ENCODE results near the gene BACH2.

The BACH2 gene

GRCh38 chr6:90249034-90249433 is 47.6 kb downstream of the BACH2 start:
- Histone ChIP-seq H3K9ac (ENCODE audit: low read length in 5 of 5) (no peak overlapping the region), H3K4me1 (ENCODE audit: control insufficient read depth in 5 of 5, insufficient read depth in 5 of 5, low read length in 5 of 5) (no peaks in the 10 kb centered on the region), H3K36me3 (ENCODE audit: control insufficient read depth in 5 of 5, insufficient read depth in 5 of 5, low read length in 5 of 5) (no peaks in the 10 kb centered on the region), H3K9me3 (ENCODE audit: control insufficient read depth in 5 of 5, low read length in 5 of 5) (no peaks in the 10 kb centered on the region), H3K4me3 (ENCODE audit: low read depth in 1 of 5, low read length in 5 of 5) (no peak overlapping the region), H3K27ac (ENCODE audit: low read depth, low read length) (no peak overlapping the region), H3K27me3 (ENCODE audit: control insufficient read depth in 5 of 5, insufficient read depth in 4 of 5, low read length in 5 of 5) (no peaks in the 10 kb centered on the region)

- H3K9me3 ChIP-seq (ENCODE audit: control insufficient read depth in 5 of 5, low read length in 5 of 5), result no peaks in the 10 kb centered on the region
- H3K36me3 ChIP-seq (ENCODE audit: control insufficient read depth in 5 of 5, insufficient read depth in 5 of 5, low read length in 5 of 5), result no peaks in the 10 kb centered on the region
- H3K27ac ChIP-seq (ENCODE audit: low read depth, low read length), result no peak overlapping the region
- H3K27me3 ChIP-seq (ENCODE audit: control insufficient read depth in 5 of 5, insufficient read depth in 4 of 5, low read length in 5 of 5), result no peaks in the 10 kb centered on the region
- no peak overlapping the region for H3K4me3 ChIP-seq (ENCODE audit: low read depth in 1 of 5, low read length in 5 of 5)
- no peak overlapping the region for H3K9ac ChIP-seq (ENCODE audit: low read length in 5 of 5)
- no peaks in the 10 kb centered on the region for H3K4me1 ChIP-seq (ENCODE audit: control insufficient read depth in 5 of 5, insufficient read depth in 5 of 5, low read length in 5 of 5)
Observed at GRCh38 chr6:90247262-90247661, 49.4 kb downstream of the BACH2 start.

GRCh38 chr6:90241229-90241880 is 55.3 kb downstream of the BACH2 start:
- Histone ChIP-seq H3K9me3 (ENCODE audit: control insufficient read depth in 5 of 5, low read length in 5 of 5) (no peaks in the 10 kb centered on the region), H3K27me3 (ENCODE audit: control insufficient read depth in 5 of 5, insufficient read depth in 4 of 5, low read length in 5 of 5) (no peaks in the 10 kb centered on the region), H3K9ac (ENCODE audit: low read length in 5 of 5) (no peak overlapping the region), H3K4me3 (ENCODE audit: low read depth in 1 of 5, low read length in 5 of 5) (no peak overlapping the region), H3K27ac (ENCODE audit: low read depth, low read length) (no peak overlapping the region), H3K4me1 (ENCODE audit: control insufficient read depth in 5 of 5, insufficient read depth in 5 of 5, low read length in 5 of 5) (peaks cover 0 to 7% (median 0%) of the 10 kb centered on the region in 5 donors), H3K36me3 (ENCODE audit: control insufficient read depth in 5 of 5, insufficient read depth in 5 of 5, low read length in 5 of 5) (no peaks in the 10 kb centered on the region)

GRCh38 chr6:90238496-90239266 is 58.0 kb downstream of the BACH2 start:
- Histone ChIP-seq H3K27ac (ENCODE audit: low read depth, low read length) (no peak overlapping the region), H3K36me3 (ENCODE audit: control insufficient read depth in 5 of 5, insufficient read depth in 5 of 5, low read length in 5 of 5) (no peaks in the 10 kb centered on the region), H3K9ac (ENCODE audit: low read length in 5 of 5) (no peak overlapping the region), H3K9me3 (ENCODE audit: control insufficient read depth in 5 of 5, low read length in 5 of 5) (no peaks in the 10 kb centered on the region), H3K4me1 (ENCODE audit: control insufficient read depth in 5 of 5, insufficient read depth in 5 of 5, low read length in 5 of 5) (peaks cover 0 to 7% (median 0%) of the 10 kb centered on the region in 5 donors), H3K4me3 (ENCODE audit: low read depth in 1 of 5, low read length in 5 of 5) (no peak overlapping the region), H3K27me3 (ENCODE audit: control insufficient read depth in 5 of 5, insufficient read depth in 4 of 5, low read length in 5 of 5) (no peaks in the 10 kb centered on the region)

GRCh38 chr6:90237350-90237990 is 59.2 kb downstream of the BACH2 start:
- Histone ChIP-seq H3K4me1 (ENCODE audit: control insufficient read depth in 5 of 5, insufficient read depth in 5 of 5, low read length in 5 of 5) (peaks cover 0 to 7% (median 0%) of the 10 kb centered on the region in 5 donors), H3K27ac (ENCODE audit: low read depth, low read length) (no peak overlapping the region), H3K36me3 (ENCODE audit: control insufficient read depth in 5 of 5, insufficient read depth in 5 of 5, low read length in 5 of 5) (no peaks in the 10 kb centered on the region), H3K4me3 (ENCODE audit: low read depth in 1 of 5, low read length in 5 of 5) (no peak overlapping the region), H3K9me3 (ENCODE audit: control insufficient read depth in 5 of 5, low read length in 5 of 5) (no peaks in the 10 kb centered on the region), H3K9ac (ENCODE audit: low read length in 5 of 5) (no peak overlapping the region), H3K27me3 (ENCODE audit: control insufficient read depth in 5 of 5, insufficient read depth in 4 of 5, low read length in 5 of 5) (no peaks in the 10 kb centered on the region)

- H3K9ac ChIP-seq (ENCODE audit: low read length in 5 of 5), result no peak overlapping the region
- no peaks in the 10 kb centered on the region for H3K9me3 ChIP-seq (ENCODE audit: control insufficient read depth in 5 of 5, low read length in 5 of 5)
- H3K36me3 ChIP-seq (ENCODE audit: control insufficient read depth in 5 of 5, insufficient read depth in 5 of 5, low read length in 5 of 5), result no peaks in the 10 kb centered on the region
- H3K4me1 ChIP-seq (ENCODE audit: control insufficient read depth in 5 of 5, insufficient read depth in 5 of 5, low read length in 5 of 5), result peaks cover 0 to 12% (median 0%) of the 10 kb centered on the region in 5 donors
- H3K27ac ChIP-seq (ENCODE audit: low read depth, low read length), result no peak overlapping the region
- no peak overlapping the region for H3K4me3 ChIP-seq (ENCODE audit: low read depth in 1 of 5, low read length in 5 of 5)
- peaks cover 0 to 2% (median 0%) of the 10 kb centered on the region in 5 donors for H3K27me3 ChIP-seq (ENCODE audit: control insufficient read depth in 5 of 5, insufficient read depth in 4 of 5, low read length in 5 of 5)
Observed at GRCh38 chr6:90233994-90234393, 62.6 kb downstream of the BACH2 start.

GRCh38 chr6:90233213-90233612 is 63.4 kb downstream of the BACH2 start:
- no peaks in the 10 kb centered on the region for H3K36me3 ChIP-seq (ENCODE audit: control insufficient read depth in 5 of 5, insufficient read depth in 5 of 5, low read length in 5 of 5)
- peaks cover 0 to 10% (median 0%) of the 10 kb centered on the region in 5 donors for H3K4me1 ChIP-seq (ENCODE audit: control insufficient read depth in 5 of 5, insufficient read depth in 5 of 5, low read length in 5 of 5)
- no peaks in the 10 kb centered on the region for H3K9me3 ChIP-seq (ENCODE audit: control insufficient read depth in 5 of 5, low read length in 5 of 5)
- no peak overlapping the region for H3K27ac ChIP-seq (ENCODE audit: low read depth, low read length)
- H3K4me3 ChIP-seq (ENCODE audit: low read depth in 1 of 5, low read length in 5 of 5), result no peak overlapping the region
- peaks cover 0 to 2% (median 0%) of the 10 kb centered on the region in 5 donors for H3K27me3 ChIP-seq (ENCODE audit: control insufficient read depth in 5 of 5, insufficient read depth in 4 of 5, low read length in 5 of 5)
- no peak overlapping the region for H3K9ac ChIP-seq (ENCODE audit: low read length in 5 of 5)

GRCh38 chr6:90231798-90232197 is 64.8 kb downstream of the BACH2 start:
- Histone ChIP-seq H3K27me3 (ENCODE audit: control insufficient read depth in 5 of 5, insufficient read depth in 4 of 5, low read length in 5 of 5) (peaks cover 0 to 2% (median 0%) of the 10 kb centered on the region in 5 donors), H3K4me1 (ENCODE audit: control insufficient read depth in 5 of 5, insufficient read depth in 5 of 5, low read length in 5 of 5) (peaks cover 0 to 10% (median 0%) of the 10 kb centered on the region in 5 donors), H3K9ac (ENCODE audit: low read length in 5 of 5) (no peak overlapping the region), H3K4me3 (ENCODE audit: low read depth in 1 of 5, low read length in 5 of 5) (no peak overlapping the region), H3K9me3 (ENCODE audit: control insufficient read depth in 5 of 5, low read length in 5 of 5) (no peaks in the 10 kb centered on the region), H3K27ac (ENCODE audit: low read depth, low read length) (no peak overlapping the region), H3K36me3 (ENCODE audit: control insufficient read depth in 5 of 5, insufficient read depth in 5 of 5, low read length in 5 of 5) (no peaks in the 10 kb centered on the region)

GRCh38 chr6:90231308-90231707 is 65.3 kb downstream of the BACH2 start:
- Histone ChIP-seq H3K4me3 (ENCODE audit: low read depth in 1 of 5, low read length in 5 of 5) (no peak overlapping the region), H3K27ac (ENCODE audit: low read depth, low read length) (no peak overlapping the region), H3K36me3 (ENCODE audit: control insufficient read depth in 5 of 5, insufficient read depth in 5 of 5, low read length in 5 of 5) (no peaks in the 10 kb centered on the region), H3K27me3 (ENCODE audit: control insufficient read depth in 5 of 5, insufficient read depth in 4 of 5, low read length in 5 of 5) (peaks cover 0 to 2% (median 0%) of the 10 kb centered on the region in 5 donors), H3K9me3 (ENCODE audit: control insufficient read depth in 5 of 5, low read length in 5 of 5) (no peaks in the 10 kb centered on the region), H3K4me1 (ENCODE audit: control insufficient read depth in 5 of 5, insufficient read depth in 5 of 5, low read length in 5 of 5) (peaks cover 0 to 10% (median 0%) of the 10 kb centered on the region in 5 donors), H3K9ac (ENCODE audit: low read length in 5 of 5) (no peak overlapping the region)

Data from subcutaneous abdominal adipose tissue (tissue), 5 donors.